Peyer's patch (tissue), 4 donors: Measurements from ENCODE around the gene COX7B2. TPM values are rescaled to one million over a fixed set of nuclear protein-coding genes. Genes with fewer than 3 reads are reported as not detected.

Source experiments
- DNase-seq, 3 donors: peaks; one replicate each; pipeline ENCODE4 v3.0.0-alpha.2; 2017 to 2019
- H3K27ac ChIP-seq, 4 donors: fragments of 200-600 bp; sonication (generic); one replicate each; pipeline ENCODE4 v1.5.1; 2016 to 2019
- H3K27me3 ChIP-seq, 2 donors: fragments of 200-600 bp; sonication (generic); one replicate each; pipeline ENCODE4 v1.5.1; 2019
- H3K36me3 ChIP-seq, 3 donors: fragments of 200-600 bp; sonication (generic); one replicate each; pipeline ENCODE4 v1.5.1; 2016 to 2019
- H3K4me1 ChIP-seq, 4 donors: fragments of 200-600 bp; sonication (generic); one replicate each; pipeline ENCODE4 v1.5.1; 2016 to 2019
- H3K4me3 ChIP-seq, 4 donors: fragments of 200-600 bp; sonication (generic); 1 replicate in 3 of 4; 2 replicates in 1 of 4; pipeline ENCODE4 v1.5.1; 2016 to 2019; ENCODE audit warnings: mild to moderate bottlenecking in 1 of 4
- H3K9me3 ChIP-seq, 4 donors: fragments of 200-600 bp; sonication (generic); one replicate each; pipeline ENCODE4 v1.5.1; 2016 to 2019; ENCODE audit warnings: mild to moderate bottlenecking in 1 of 4
- POLR2A ChIP-seq, 2 donors: fragments of 450-650 bp; IDR thresholded peaks; one replicate each; pipeline ENCODE4 v1.5.1; 2017; ENCODE audit warnings: antibody characterized with exemption in 2 of 2, mild to moderate bottlenecking in 2 of 2, moderate library complexity in 2 of 2
- total RNA-seq, 4 donors: library from RNA; depleted of rRNA; stranded (reverse); fragments of >200 nt; gene quantifications; one replicate each; pipeline ENCODE4 v1.1.0, GENCODE V29; 2016
- TF ChIP-seq, protein P1 (sequence below), 6 experiments: fragments of 450-650 bp in 4 of 6; fragments of 200-600 bp in 2 of 6; sonication (generic) in 1 of 6; IDR thresholded peaks; one replicate each; pipeline ENCODE4 v1.5.1; 2017 to 2019; ENCODE audit warnings: antibody characterized with exemption in 6 of 6, mild to moderate bottlenecking in 3 of 6, moderate library complexity in 1 of 6

The COX7B2 gene
- total RNA-seq, 4 donors from 2014 or later: not detected

- TF ChIP-seq, protein P1, sequence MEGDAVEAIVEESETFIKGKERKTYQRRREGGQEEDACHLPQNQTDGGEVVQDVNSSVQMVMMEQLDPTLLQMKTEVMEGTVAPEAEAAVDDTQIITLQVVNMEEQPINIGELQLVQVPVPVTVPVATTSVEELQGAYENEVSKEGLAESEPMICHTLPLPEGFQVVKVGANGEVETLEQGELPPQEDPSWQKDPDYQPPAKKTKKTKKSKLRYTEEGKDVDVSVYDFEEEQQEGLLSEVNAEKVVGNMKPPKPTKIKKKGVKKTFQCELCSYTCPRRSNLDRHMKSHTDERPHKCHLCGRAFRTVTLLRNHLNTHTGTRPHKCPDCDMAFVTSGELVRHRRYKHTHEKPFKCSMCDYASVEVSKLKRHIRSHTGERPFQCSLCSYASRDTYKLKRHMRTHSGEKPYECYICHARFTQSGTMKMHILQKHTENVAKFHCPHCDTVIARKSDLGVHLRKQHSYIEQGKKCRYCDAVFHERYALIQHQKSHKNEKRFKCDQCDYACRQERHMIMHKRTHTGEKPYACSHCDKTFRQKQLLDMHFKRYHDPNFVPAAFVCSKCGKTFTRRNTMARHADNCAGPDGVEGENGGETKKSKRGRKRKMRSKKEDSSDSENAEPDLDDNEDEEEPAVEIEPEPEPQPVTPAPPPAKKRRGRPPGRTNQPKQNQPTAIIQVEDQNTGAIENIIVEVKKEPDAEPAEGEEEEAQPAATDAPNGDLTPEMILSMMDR (IDR thresholded peaks at IDR 0.05): no peak
- TF ChIP-seq POLR2A (IDR thresholded peaks at IDR 0.05): no peak
- DNase-seq: no peak
Observed at GRCh38 chr4:46890056-46890455, 19.0 kb downstream of the COX7B2 start.

DNA sequence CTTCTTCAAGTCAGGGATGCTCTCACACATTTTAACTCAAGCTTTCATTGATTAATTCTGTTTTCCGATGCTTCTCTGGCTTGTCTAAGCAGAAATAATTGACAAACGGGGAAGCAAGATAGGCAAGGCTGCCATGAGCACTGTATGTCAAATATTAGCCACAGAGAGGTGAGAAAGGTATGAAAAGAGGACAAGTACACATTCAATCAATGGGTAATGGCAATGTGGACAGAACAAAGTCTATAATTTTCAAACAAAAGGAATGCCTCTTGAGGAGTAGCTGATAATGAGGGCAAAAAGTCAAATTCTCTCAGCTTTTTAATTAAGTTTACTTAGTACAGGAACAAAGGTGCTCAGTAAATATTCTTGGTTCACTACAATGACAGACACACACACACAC, 19.6 kb downstream of the COX7B2 start:
- TF ChIP-seq POLR2A (IDR thresholded peaks at IDR 0.05): no peak
- TF ChIP-seq, protein P1 (IDR thresholded peaks at IDR 0.05): no peak
- Histone ChIP-seq H3K4me1 (no peaks in the 10 kb centered on the region), H3K27ac (no peak overlapping the region), H3K27me3 (no peaks in the 10 kb centered on the region), H3K9me3 (no peaks in the 10 kb centered on the region), H3K36me3 (no peaks in the 10 kb centered on the region), H3K4me3 (no peak overlapping the region)
- no peak for DNase-seq

More at GRCh38 chr4:46890056-46890455, 19.0 kb downstream of the COX7B2 start:
- H3K27ac ChIP-seq: no peak overlapping the region
- H3K4me3 ChIP-seq: no peak overlapping the region
- no peaks in the 10 kb centered on the region for H3K36me3 ChIP-seq
- no peaks in the 10 kb centered on the region for H3K27me3 ChIP-seq
- no peaks in the 10 kb centered on the region for H3K9me3 ChIP-seq
- no peaks in the 10 kb centered on the region for H3K4me1 ChIP-seq

GRCh38 chr4:46886711-46887110, 22.3 kb downstream of the COX7B2 start:
- Histone ChIP-seq H3K4me1 (no peaks in the 10 kb centered on the region), H3K9me3 (no peaks in the 10 kb centered on the region), H3K4me3 (no peak overlapping the region), H3K27me3 (no peaks in the 10 kb centered on the region), H3K36me3 (no peaks in the 10 kb centered on the region), H3K27ac (no peak overlapping the region)
- TF ChIP-seq, protein P1 (IDR thresholded peaks at IDR 0.05): peak in 1 of 6 experiments; percentile 34
- no peak for TF ChIP-seq POLR2A (IDR thresholded peaks at IDR 0.05)
- DNase-seq: no peak

- no peak for DNase-seq
- Histone ChIP-seq H3K36me3 (no peaks in the 10 kb centered on the region), H3K4me1 (no peaks in the 10 kb centered on the region), H3K4me3 (no peak overlapping the region), H3K27ac (no peak overlapping the region), H3K27me3 (no peaks in the 10 kb centered on the region), H3K9me3 (no peaks in the 10 kb centered on the region)
- no peak for TF ChIP-seq POLR2A (IDR thresholded peaks at IDR 0.05)
- TF ChIP-seq, protein P1 (IDR thresholded peaks at IDR 0.05): no peak
Observed at GRCh38 chr4:46878641-46879040, 30.4 kb downstream of the COX7B2 start.

- no peak for DNase-seq
- Histone ChIP-seq H3K27me3 (no peaks in the 10 kb centered on the region), H3K27ac (no peak overlapping the region), H3K9me3 (no peaks in the 10 kb centered on the region), H3K36me3 (no peaks in the 10 kb centered on the region), H3K4me1 (no peaks in the 10 kb centered on the region), H3K4me3 (no peak overlapping the region)
- TF ChIP-seq POLR2A (IDR thresholded peaks at IDR 0.05): no peak
- TF ChIP-seq, protein P1 (IDR thresholded peaks at IDR 0.05): no peak
Observed at GRCh38 chr4:46874811-46875210, 34.2 kb downstream of the COX7B2 start.

DNA sequence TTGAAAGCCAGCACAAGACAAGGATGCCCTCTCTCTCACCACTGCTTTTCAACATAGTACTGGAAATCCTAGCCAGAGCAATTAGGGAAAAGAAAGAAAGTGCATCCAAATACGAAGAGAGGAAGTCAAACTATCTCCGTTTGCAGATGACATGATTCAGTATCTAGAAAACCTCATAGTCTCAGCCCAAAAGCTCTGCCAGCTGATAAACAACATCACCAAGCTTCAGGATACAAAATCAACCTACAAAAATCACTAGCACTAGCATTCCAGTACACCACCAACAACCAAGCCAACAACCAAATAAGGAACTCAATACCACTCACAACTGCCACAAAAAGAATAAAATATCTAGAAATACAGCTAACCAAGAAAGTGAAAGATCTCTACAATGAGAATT, 38.6 kb downstream of the COX7B2 start:
- Histone ChIP-seq H3K36me3 (no peaks in the 10 kb centered on the region), H3K4me1 (no peaks in the 10 kb centered on the region), H3K4me3 (no peak overlapping the region), H3K9me3 (no peaks in the 10 kb centered on the region), H3K27me3 (no peaks in the 10 kb centered on the region), H3K27ac (no peak overlapping the region)
- TF ChIP-seq POLR2A (IDR thresholded peaks at IDR 0.05): no peak
- TF ChIP-seq, protein P1 (IDR thresholded peaks at IDR 0.05): no peak
- DNase-seq: no peak
